ENCODE results near the gene DLG1. TPM values are rescaled to one million over a fixed set of nuclear protein-coding genes. Genes with fewer than 3 reads are reported as not detected.

The DLG1 gene
- total RNA-seq, 4 donors from 2014 or later, result 103 to 150 (median 122) TPM

GRCh38 chr3:197331131-197331530 lies 32.7 kb upstream of the DLG1 start:
- TF ChIP-seq CTCF (IDR thresholded peaks at IDR 0.05) (peak in 1 of 6 experiments; percentile 12), POLR2A (IDR thresholded peaks at IDR 0.05) (no peak)
- no peaks in the 10 kb centered on the region for H3K9me3 ChIP-seq
- no peaks in the 10 kb centered on the region for H3K4me1 ChIP-seq
- no peak overlapping the region for H3K27ac ChIP-seq
- H3K4me3 ChIP-seq, result no peak overlapping the region
- intact Hi-C loops (cut with DNase I), result no loop called here
- 70 to 72% methylated on average over 2 to 3 of the region's 3 CpGs for WGBS, 2 donors
- no peaks in the 10 kb centered on the region for H3K27me3 ChIP-seq
- H3K36me3 ChIP-seq, result no peaks in the 10 kb centered on the region
- no peak for DNase-seq

- Histone ChIP-seq H3K27me3 (no peaks in the 10 kb centered on the region), H3K4me3 (no peak overlapping the region), H3K4me1 (no peaks in the 10 kb centered on the region), H3K36me3 (no peaks in the 10 kb centered on the region), H3K27ac (no peak overlapping the region), H3K9me3 (no peaks in the 10 kb centered on the region)
- no peak for DNase-seq
- 79 to 80% methylated on average over 3 of the region's 3 CpGs for WGBS, 2 donors
- intact Hi-C loops (cut with DNase I), result no loop called here
- no peak for TF ChIP-seq CTCF (IDR thresholded peaks at IDR 0.05)
Measured at GRCh38 chr3:197329382-197329781, 31.0 kb upstream of the DLG1 start.

GRCh38 chr3:197328198-197328597 lies 29.8 kb upstream of the DLG1 start:
- intact Hi-C loops (cut with DNase I), result no loop called here

GRCh38 chr3:197327701-197328100 lies 29.3 kb upstream of the DLG1 start:
- no peak overlapping the region for H3K4me3 ChIP-seq
- TF ChIP-seq CTCF (IDR thresholded peaks at IDR 0.05) (no peak), POLR2A (IDR thresholded peaks at IDR 0.05) (no peak)
- no peaks in the 10 kb centered on the region for H3K9me3 ChIP-seq
- H3K27me3 ChIP-seq, result no peaks in the 10 kb centered on the region
- no peaks in the 10 kb centered on the region for H3K4me1 ChIP-seq
- H3K27ac ChIP-seq, result no peak overlapping the region
- WGBS, 2 donors, result 65 to 69% methylated on average over 3 of the region's 3 CpGs
- no peaks in the 10 kb centered on the region for H3K36me3 ChIP-seq
- no peak for DNase-seq
- intact Hi-C loops (cut with DNase I), result no loop called here

More at GRCh38 chr3:197328198-197328597, 29.8 kb upstream of the DLG1 start:
- Histone ChIP-seq H3K27me3 (no peaks in the 10 kb centered on the region), H3K4me1 (no peaks in the 10 kb centered on the region), H3K9me3 (no peaks in the 10 kb centered on the region), H3K27ac (no peak overlapping the region), H3K36me3 (no peaks in the 10 kb centered on the region), H3K4me3 (no peak overlapping the region)
- 95 to 97% methylated on average over 6 of the region's 6 CpGs for WGBS, 2 donors
- DNase-seq, result no peak
- no peak for TF ChIP-seq POLR2A (IDR thresholded peaks at IDR 0.05)

GRCh38 chr3:197325773-197326172 lies 27.4 kb upstream of the DLG1 start:
- 76 to 86% methylated on average over 7 of the region's 7 CpGs for WGBS, 2 donors
- intact Hi-C loops (cut with DNase I), result no loop called here
- no peak for DNase-seq
- Histone ChIP-seq H3K36me3 (no peaks in the 10 kb centered on the region), H3K4me3 (no peak overlapping the region), H3K4me1 (no peaks in the 10 kb centered on the region), H3K9me3 (no peaks in the 10 kb centered on the region), H3K27ac (no peak overlapping the region), H3K27me3 (no peaks in the 10 kb centered on the region)
- no peak for TF ChIP-seq POLR2A (IDR thresholded peaks at IDR 0.05)
- no peak for TF ChIP-seq CTCF (IDR thresholded peaks at IDR 0.05)

GRCh38 chr3:197322149-197322548 lies 23.7 kb upstream of the DLG1 start:
- Histone ChIP-seq H3K27ac (no peak overlapping the region), H3K4me1 (peaks cover 0 to 8% (median 3%) of the 10 kb centered on the region in 3 donors), H3K36me3 (no peaks in the 10 kb centered on the region), H3K9me3 (no peaks in the 10 kb centered on the region), H3K4me3 (no peak overlapping the region), H3K27me3 (no peaks in the 10 kb centered on the region)
- intact Hi-C loops (cut with DNase I), result no loop called here
- 81 to 92% methylated on average over 1 of the region's 1 CpG for WGBS, 2 donors
- no peak for TF ChIP-seq CTCF (IDR thresholded peaks at IDR 0.05)
- DNase-seq, result no peak
